SW 1271 (cell line): Measurements from ENCODE around the gene SCN8A.

Source experiments
- DNase-seq, 2 experiments: peaks; one replicate each; lab custom pipeline; 2025; lab: John Stamatoyannopoulos, UW

The SCN8A gene

GRCh38 chr12:51851413-51852124 lies 260.5 kb downstream of the SCN8A start:
- DNase-seq = no peak

GRCh38 chr12:51852404-51853137 lies 261.5 kb downstream of the SCN8A start:
- no peak for DNase-seq

- no peak for DNase-seq
These were observed 264.8 kb downstream of the SCN8A start for GRCh38 chr12:51855586-51856428.

GRCh38 chr12:51860986-51861385 lies 270.0 kb downstream of the SCN8A start:
- DNase-seq = no peak
